Trophoblast cell (in vitro differentiated cells and primary cell): ENCODE data around the gene GART.

Experiments used
- DNase-seq, 2 donors: peaks; one replicate each; pipeline ENCODE4 v3.0.0-alpha.2; 2016
- H2AFZ ChIP-seq: 2 replicates; pipeline ENCODE4 v1.6.1; 2013; ENCODE audit warnings: low read length, moderate library complexity, mild to moderate bottlenecking; ENCODE audit not compliant: insufficient read depth, poor library complexity
- H2AK5ac ChIP-seq: 2 replicates; pipeline ENCODE4 v1.6.1; 2013; ENCODE audit warnings: mild to moderate bottlenecking, low read length
- H2BK120ac ChIP-seq: 2 replicates; pipeline ENCODE4 v1.6.1; 2013; ENCODE audit warnings: low read length, mild to moderate bottlenecking, moderate library complexity; ENCODE audit not compliant: insufficient read depth, poor library complexity
- H2BK12ac ChIP-seq: 2 replicates; pipeline ENCODE4 v1.6.1; 2013; ENCODE audit warnings: mild to moderate bottlenecking, low read length, moderate library complexity
- H2BK5ac ChIP-seq: 2 replicates; pipeline ENCODE4 v1.6.1; 2013; ENCODE audit warnings: low read length, low read depth, moderate library complexity, mild to moderate bottlenecking; ENCODE audit not compliant: poor library complexity
- H3K14ac ChIP-seq: 2 replicates; pipeline ENCODE4 v1.6.1; 2013; ENCODE audit warnings: mild to moderate bottlenecking, low read length
- H3K18ac ChIP-seq: 2 replicates; pipeline ENCODE4 v1.6.1; 2013; ENCODE audit warnings: mild to moderate bottlenecking, low read length
- H3K23ac ChIP-seq: 2 replicates; pipeline ENCODE4 v1.6.1; 2013; ENCODE audit warnings: low read length
- H3K27ac ChIP-seq: 2 replicates; pipeline ENCODE4 v1.5.1; 2013; ENCODE audit warnings: low read depth, mild to moderate bottlenecking, inconsistent platforms, low read length, moderate library complexity
- H3K27me3 ChIP-seq: 2 replicates; pipeline ENCODE4 v1.6.1; 2013; ENCODE audit warnings: inconsistent platforms, mild to moderate bottlenecking, low read length, moderate library complexity; ENCODE audit not compliant: insufficient read depth
- H3K36me3 ChIP-seq, 2 experiments: 1 replicate in 1 of 2; 2 replicates in 1 of 2; pipeline ENCODE4 v1.6.1; 2013; ENCODE audit warnings: low read length in 2 of 2, mild to moderate bottlenecking in 2 of 2, moderate library complexity in 1 of 2; ENCODE audit not compliant: insufficient read depth in 2 of 2, control insufficient read depth in 1 of 2
- H3K4ac ChIP-seq: 2 replicates; pipeline ENCODE4 v1.6.1; 2013; ENCODE audit warnings: low read depth, mild to moderate bottlenecking, low read length, moderate library complexity
- H3K4me1 ChIP-seq, 2 experiments: 1 replicate in 1 of 2; 2 replicates in 1 of 2; pipeline ENCODE4 v1.6.1; 2013; ENCODE audit warnings: low read length in 2 of 2, mild to moderate bottlenecking in 2 of 2, moderate library complexity in 1 of 2; ENCODE audit not compliant: insufficient read depth in 2 of 2, control insufficient read depth in 1 of 2
- H3K4me2 ChIP-seq: 2 replicates; pipeline ENCODE4 v1.6.1; 2013; ENCODE audit warnings: inconsistent platforms, mild to moderate bottlenecking, low read length, moderate library complexity
- H3K4me3 ChIP-seq: 2 replicates; pipeline ENCODE4 v1.5.1; 2013; ENCODE audit warnings: mild to moderate bottlenecking, low read depth, low read length, inconsistent platforms
- H3K79me1 ChIP-seq: one replicate; pipeline ENCODE4 v1.6.1; 2013; ENCODE audit warnings: low read length
- H3K79me2 ChIP-seq: 2 replicates; pipeline ENCODE4 v1.6.1; 2013; ENCODE audit warnings: low read length, mild to moderate bottlenecking; ENCODE audit not compliant: control insufficient read depth, insufficient read depth, poor library complexity
- H3K9ac ChIP-seq: 2 replicates; pipeline ENCODE4 v1.6.1; 2013; ENCODE audit warnings: mild to moderate bottlenecking, low read length
- H3K9me3 ChIP-seq: 2 replicates; pipeline ENCODE4 v1.6.1; 2013; ENCODE audit warnings: low read depth, mild to moderate bottlenecking, control low read depth, inconsistent platforms, low read length; ENCODE audit not compliant: insufficient read depth
- H4K12ac ChIP-seq: 2 replicates; pipeline ENCODE4 v1.6.1; 2013; ENCODE audit warnings: low read depth, mild to moderate bottlenecking, low read length, moderate library complexity
- H4K8ac ChIP-seq: 2 replicates; pipeline ENCODE4 v1.6.1; 2013; ENCODE audit warnings: low read depth, mild to moderate bottlenecking, low read length, moderate library complexity
- H4K91ac ChIP-seq: one replicate; pipeline ENCODE4 v1.6.1; 2013; ENCODE audit warnings: low read depth, mild to moderate bottlenecking, low read length, moderate library complexity
- WGBS: extraction: QIAGEN DNeasy Blood & Tissue Kit; methylation state at CpG from one replicate; pipeline ENCODE4 v1.1.7; 2013; ENCODE audit warnings: missing lambda C conversion rate; ENCODE audit not compliant: insufficient read length, insufficient coverage; ENCODE audit errors: extremely low coverage; 5-methylcytosine and 5-hydroxymethylcytosine counted together

GART gene

GRCh38 chr21:33455686-33456446 is 86.1 kb downstream of the GART start:
- H2AFZ ChIP-seq: no peak overlapping the region
- no CpG with 5 or more reads among the region's 6 CpGs for WGBS

More at GRCh38 chr21:33455686-33456446, 86.1 kb downstream of the GART start:
- Histone ChIP-seq H3K27ac (no peak overlapping the region), H2BK12ac (no peak overlapping the region), H3K23ac (no peak overlapping the region), H4K12ac (no peak overlapping the region), H3K79me1 (no peaks in the 10 kb centered on the region), H3K79me2 (no peaks in the 10 kb centered on the region), H3K4me3 (peak overlapping the region; percentile 59), H4K91ac (peak overlapping the region; percentile 14), H3K9ac (no peak overlapping the region), H2BK120ac (no peak overlapping the region), H3K9me3 (no peaks in the 10 kb centered on the region), H4K8ac (no peak overlapping the region), H3K18ac (no peak overlapping the region), H2BK5ac (no peak overlapping the region), H3K14ac (no peak overlapping the region), H3K4ac (no peak overlapping the region), H3K27me3 (no peaks in the 10 kb centered on the region), H3K4me1 (no peaks in the 10 kb centered on the region), H3K36me3 (peaks cover 2 to 5% of the 10 kb centered on the region in 2 experiments), H2AK5ac (no peak overlapping the region), H3K4me2 (no peak overlapping the region)
- no peak for DNase-seq
